Duodenal mucosa (tissue), 2 donors: ENCODE data around the gene HOXD9.
A peak's percentile ranks its signal among the peaks of the same experiment; 100 is the strongest.

Experiments
- H3K27ac ChIP-seq: one replicate; pipeline ENCODE4 v1.7.0; 2013; ENCODE audit warnings: low read depth, low read length
- H3K27me3 ChIP-seq, 2 donors: one replicate each; pipeline ENCODE4 v1.7.0; 2013; ENCODE audit warnings: low read length in 2 of 2, control low read depth in 1 of 2; ENCODE audit not compliant: insufficient read depth in 2 of 2, control insufficient read depth in 1 of 2
- H3K36me3 ChIP-seq, 2 donors: one replicate each; pipeline ENCODE4 v1.7.0; 2013; ENCODE audit warnings: low read length in 2 of 2, control low read depth in 1 of 2; ENCODE audit not compliant: insufficient read depth in 2 of 2, control insufficient read depth in 1 of 2
- H3K4me1 ChIP-seq, 2 donors: one replicate each; pipeline ENCODE4 v1.7.0; 2013; ENCODE audit warnings: low read length in 2 of 2, control low read depth in 1 of 2; ENCODE audit not compliant: insufficient read depth in 2 of 2, control insufficient read depth in 1 of 2
- H3K4me3 ChIP-seq, 2 donors: one replicate each; pipeline ENCODE4 v1.7.0; 2013; ENCODE audit warnings: low read length in 2 of 2, low read depth in 1 of 2
- H3K9ac ChIP-seq, 2 donors: one replicate each; pipeline ENCODE4 v1.7.0; 2013; ENCODE audit warnings: low read length in 2 of 2, low read depth in 1 of 2
- H3K9me3 ChIP-seq, 2 donors: one replicate each; pipeline ENCODE4 v1.7.0; 2013; ENCODE audit warnings: low read length in 2 of 2, control low read depth in 1 of 2; ENCODE audit not compliant: control insufficient read depth in 1 of 2

Gene HOXD9

DNA sequence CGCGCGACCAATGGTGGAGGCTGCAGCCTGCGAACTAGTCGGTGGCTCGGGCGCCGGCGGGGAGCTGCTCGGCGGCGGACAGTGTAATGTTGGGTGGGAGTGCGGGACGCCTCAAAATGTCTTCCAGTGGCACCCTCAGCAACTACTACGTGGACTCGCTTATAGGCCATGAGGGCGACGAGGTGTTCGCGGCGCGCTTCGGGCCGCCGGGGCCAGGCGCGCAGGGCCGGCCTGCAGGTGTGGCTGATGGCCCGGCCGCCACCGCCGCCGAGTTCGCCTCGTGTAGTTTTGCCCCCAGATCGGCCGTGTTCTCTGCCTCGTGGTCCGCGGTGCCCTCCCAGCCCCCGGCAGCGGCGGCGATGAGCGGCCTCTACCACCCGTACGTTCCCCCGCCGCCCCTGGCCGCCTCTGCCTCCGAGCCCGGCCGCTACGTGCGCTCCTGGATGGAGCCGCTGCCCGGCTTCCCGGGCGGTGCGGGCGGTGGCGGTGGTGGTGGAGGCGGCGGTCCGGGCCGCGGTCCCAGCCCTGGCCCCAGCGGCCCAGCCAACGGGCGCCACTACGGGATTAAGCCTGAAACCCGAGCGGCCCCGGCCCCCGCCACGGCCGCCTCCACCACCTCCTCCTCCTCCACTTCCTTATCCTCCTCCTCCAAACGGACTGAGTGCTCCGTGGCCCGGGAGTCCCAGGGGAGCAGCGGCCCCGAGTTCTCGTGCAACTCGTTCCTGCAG lies at the start of gene HOXD9:
Gene HOXD9 (plus strand): TSS at position 37 of the 728 bp plus-strand sequence. CDS start 50 bp downstream, at position 87.
- Histone ChIP-seq H3K9me3 (no peaks in the 10 kb centered on the region), H3K9ac (no peak within 1 kb of the TSS), H3K4me1 (no peaks in the 10 kb centered on the region), H3K4me3 (peak within 1 kb of the TSS; percentile 43 to 50), H3K27ac (peak within 1 kb of the TSS; percentile 10), H3K36me3 (no peaks in the 10 kb centered on the region), H3K27me3 (peaks cover 88 to 93% of the 10 kb centered on the region in 2 donors)

DNA sequence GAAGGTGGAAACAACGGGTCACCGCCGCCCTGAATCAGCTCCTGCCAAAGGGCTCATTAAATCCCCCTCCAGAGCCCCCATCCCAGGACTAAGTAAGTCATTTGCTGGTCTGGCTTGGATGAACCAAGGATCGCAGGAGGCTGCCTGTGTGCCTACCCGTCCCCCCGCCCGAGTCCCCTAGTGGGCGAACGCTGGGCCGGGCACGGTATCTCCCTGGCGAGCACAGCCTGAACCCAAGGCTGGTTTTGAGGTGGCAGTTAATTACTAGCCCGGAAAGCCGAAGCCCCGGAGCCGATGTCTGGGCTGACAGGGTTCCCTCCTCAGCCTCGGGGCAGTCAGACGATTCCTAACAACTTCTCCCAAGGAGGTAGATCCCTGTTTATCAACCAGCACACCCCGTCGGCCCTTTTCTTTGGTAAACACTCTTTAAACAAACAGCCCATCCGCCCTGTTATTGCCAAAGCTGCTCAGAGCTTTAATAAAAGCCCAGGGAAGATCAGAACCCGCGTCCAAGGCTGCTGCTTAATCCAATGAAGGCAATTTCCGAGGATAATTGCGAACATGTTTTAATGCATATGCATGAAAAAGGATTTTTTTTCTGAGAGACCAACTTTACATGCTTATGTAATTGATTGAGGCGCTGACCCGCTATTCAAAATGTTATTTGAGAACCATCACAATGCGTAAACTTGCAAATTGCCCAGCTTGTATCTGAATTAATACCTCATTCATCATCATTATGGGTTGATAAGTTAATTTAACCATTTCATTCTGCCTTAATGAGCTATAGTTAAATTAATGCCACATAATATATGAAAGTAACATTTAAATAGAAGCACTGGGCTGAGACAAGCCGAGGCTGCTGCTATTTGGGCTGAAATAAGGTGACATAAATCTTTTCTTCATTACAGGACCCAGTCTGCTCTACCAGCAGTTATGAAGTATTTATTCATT lies 49.3 kb upstream of the HOXD9 start:
- Histone ChIP-seq H3K4me1 (peaks cover 6 to 8% of the 10 kb centered on the region in 2 donors), H3K36me3 (no peaks in the 10 kb centered on the region), H3K27ac (no peak overlapping the region), H3K4me3 (no peak overlapping the region), H3K27me3 (peaks cover 93 to 94% of the 10 kb centered on the region in 2 donors), H3K9ac (no peak overlapping the region), H3K9me3 (no peaks in the 10 kb centered on the region)

DNA sequence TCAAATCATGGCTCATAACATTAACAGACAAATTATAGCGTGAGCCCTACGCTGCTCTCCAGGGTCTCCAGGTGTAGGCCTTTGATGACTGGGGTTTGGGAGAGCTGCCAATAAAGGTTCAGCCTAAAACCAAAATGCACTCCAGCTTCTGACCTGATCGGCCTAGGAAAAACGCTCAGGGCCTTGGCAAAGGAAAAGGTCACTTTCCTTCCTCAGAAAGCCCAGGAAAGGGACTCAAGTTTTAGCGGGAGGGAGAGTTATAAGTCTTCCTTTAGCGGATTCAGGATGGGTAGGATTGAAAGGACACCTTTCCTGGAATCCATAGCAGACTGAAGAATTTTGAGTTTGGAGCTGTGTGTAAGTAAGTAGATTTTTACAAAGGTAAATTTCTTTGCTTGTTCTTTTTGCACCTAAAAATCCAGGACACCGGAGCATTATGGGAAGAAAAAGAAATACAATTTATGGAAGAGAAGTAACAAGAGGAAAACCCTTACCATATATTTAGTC lies 47.5 kb upstream of the HOXD9 start:
- Histone ChIP-seq H3K36me3 (no peaks in the 10 kb centered on the region), H3K4me3 (no peak overlapping the region)

DNA sequence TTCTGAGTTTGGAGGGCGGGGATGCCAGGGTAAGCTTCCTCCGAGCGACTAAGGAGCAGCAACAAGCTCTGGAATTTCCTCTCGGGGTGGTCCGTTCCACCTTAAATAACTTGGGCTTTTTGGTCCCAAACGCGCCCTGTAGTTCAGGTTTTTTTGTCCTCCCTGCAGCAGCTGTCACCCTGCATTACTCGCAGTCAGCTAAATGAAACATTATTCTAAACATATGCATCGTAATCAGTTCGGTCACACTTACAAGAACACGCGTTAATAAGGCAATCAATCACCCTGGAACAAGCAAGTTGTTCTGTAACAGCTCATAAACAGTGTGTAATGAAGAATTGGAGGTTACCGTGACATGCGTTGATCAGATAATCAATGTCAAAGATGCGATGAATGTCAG lies 47.0 kb upstream of the HOXD9 start:
- Histone ChIP-seq H3K9ac (no peak overlapping the region), H3K9me3 (no peaks in the 10 kb centered on the region), H3K4me1 (peaks cover 0 to 9% of the 10 kb centered on the region in 2 donors), H3K36me3 (no peaks in the 10 kb centered on the region), H3K4me3 (no peak overlapping the region), H3K27ac (no peak overlapping the region), H3K27me3 (peaks cover 88 to 89% of the 10 kb centered on the region in 2 donors)

More for the DNA sequence above, 47.5 kb upstream of the HOXD9 start:
- no peaks in the 10 kb centered on the region for H3K9me3 ChIP-seq
- H3K27me3 ChIP-seq, result peaks cover 92 to 93% of the 10 kb centered on the region in 2 donors
- H3K9ac ChIP-seq, result no peak overlapping the region
- H3K27ac ChIP-seq, result no peak overlapping the region
- peaks cover 0 to 7% of the 10 kb centered on the region in 2 donors for H3K4me1 ChIP-seq

DNA sequence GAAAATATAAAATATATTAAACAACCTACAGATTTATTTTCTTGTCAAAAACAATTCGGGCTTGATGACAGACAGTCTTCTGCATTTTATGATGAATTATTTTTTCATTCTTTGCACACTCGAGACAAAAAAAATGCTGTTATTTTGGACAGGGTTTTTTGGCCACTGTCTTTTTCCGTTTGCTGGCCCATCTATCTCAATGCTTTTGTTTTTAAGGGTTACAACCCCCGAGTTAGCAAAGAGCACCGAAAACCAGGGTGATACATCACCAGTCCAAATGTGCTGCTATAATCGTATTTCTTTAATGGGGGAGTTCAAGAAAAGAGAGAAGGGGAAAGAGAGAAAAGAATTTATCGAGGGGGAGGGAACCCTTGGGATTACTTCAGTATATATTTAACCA lies 46.5 kb upstream of the HOXD9 start:
- Histone ChIP-seq H3K4me3 (no peak overlapping the region), H3K36me3 (no peaks in the 10 kb centered on the region), H3K9me3 (peaks cover 0 to 2% of the 10 kb centered on the region in 2 donors), H3K4me1 (peaks cover 0 to 11% of the 10 kb centered on the region in 2 donors), H3K27me3 (peaks cover 87 to 89% of the 10 kb centered on the region in 2 donors), H3K9ac (no peak overlapping the region), H3K27ac (no peak overlapping the region)

DNA sequence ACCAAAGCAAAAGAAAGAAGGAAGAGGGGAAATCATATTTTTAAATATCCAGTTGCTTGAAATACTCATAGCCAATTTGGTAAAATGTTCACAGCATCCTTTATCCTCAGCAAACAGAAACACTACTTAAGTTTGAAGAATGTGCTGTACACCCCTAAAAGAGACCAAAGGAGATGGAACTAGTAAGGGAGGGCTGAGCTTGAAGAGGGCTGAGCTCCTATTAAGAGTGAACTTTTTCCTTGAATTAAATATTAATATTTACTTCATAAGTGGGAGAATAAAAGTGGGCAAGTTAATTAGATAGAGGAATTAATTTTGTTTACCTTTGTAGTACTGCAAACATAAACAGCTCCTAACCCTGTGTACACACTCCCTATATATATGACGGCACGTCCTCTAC lies 45.7 kb upstream of the HOXD9 start:
- Histone ChIP-seq H3K27ac (no peak overlapping the region), H3K27me3 (peaks cover 87 to 89% of the 10 kb centered on the region in 2 donors)

DNA sequence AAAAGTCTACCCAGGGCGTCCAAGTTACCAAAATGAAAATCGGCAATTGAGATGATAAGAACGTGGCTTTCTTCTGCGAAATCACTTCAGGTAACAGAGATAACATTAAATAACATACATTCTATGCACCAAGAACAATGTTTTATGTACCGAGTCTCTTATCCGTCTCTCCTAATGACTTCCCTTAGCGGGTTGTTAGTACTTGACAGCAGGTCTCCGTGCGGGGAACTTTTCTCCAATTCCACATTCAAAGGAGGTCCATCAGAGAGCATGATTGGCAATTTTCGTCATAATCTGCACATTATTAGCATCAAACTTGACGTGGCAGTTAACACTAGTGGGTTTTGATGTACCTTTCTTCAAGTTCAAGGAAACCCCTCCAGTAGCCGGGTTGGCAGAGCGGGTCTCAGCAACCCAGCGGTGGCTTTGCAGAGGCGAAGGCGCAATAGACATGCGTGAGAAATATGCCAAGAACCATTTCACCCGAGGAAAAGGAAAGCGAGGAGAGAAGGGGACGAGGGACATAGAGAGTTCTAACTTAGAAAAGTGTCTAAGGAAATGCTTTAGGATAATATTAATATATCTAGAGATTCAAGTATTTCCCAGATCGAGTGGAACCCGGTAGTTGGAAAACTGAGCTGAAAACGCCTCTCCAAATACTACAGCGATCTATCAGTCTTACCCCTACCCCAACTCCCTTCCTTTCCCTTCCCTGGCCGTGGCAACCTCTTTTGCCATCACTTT lies 43.8 kb upstream of the HOXD9 start:
- no peak overlapping the region for H3K27ac ChIP-seq
- no peak overlapping the region for H3K9ac ChIP-seq
- peaks cover 0 to 14% of the 10 kb centered on the region in 2 donors for H3K4me1 ChIP-seq
- H3K9me3 ChIP-seq, result peaks cover 0 to 2% of the 10 kb centered on the region in 2 donors
- H3K4me3 ChIP-seq, result no peak overlapping the region
- H3K36me3 ChIP-seq, result no peaks in the 10 kb centered on the region
- peaks cover 87 to 91% of the 10 kb centered on the region in 2 donors for H3K27me3 ChIP-seq

More for the DNA sequence above, 45.7 kb upstream of the HOXD9 start:
- peaks cover 0 to 2% of the 10 kb centered on the region in 2 donors for H3K9me3 ChIP-seq
- H3K4me1 ChIP-seq, result peaks cover 0 to 11% of the 10 kb centered on the region in 2 donors
- no peak overlapping the region for H3K4me3 ChIP-seq
- H3K36me3 ChIP-seq, result no peaks in the 10 kb centered on the region
- no peak overlapping the region for H3K9ac ChIP-seq

DNA sequence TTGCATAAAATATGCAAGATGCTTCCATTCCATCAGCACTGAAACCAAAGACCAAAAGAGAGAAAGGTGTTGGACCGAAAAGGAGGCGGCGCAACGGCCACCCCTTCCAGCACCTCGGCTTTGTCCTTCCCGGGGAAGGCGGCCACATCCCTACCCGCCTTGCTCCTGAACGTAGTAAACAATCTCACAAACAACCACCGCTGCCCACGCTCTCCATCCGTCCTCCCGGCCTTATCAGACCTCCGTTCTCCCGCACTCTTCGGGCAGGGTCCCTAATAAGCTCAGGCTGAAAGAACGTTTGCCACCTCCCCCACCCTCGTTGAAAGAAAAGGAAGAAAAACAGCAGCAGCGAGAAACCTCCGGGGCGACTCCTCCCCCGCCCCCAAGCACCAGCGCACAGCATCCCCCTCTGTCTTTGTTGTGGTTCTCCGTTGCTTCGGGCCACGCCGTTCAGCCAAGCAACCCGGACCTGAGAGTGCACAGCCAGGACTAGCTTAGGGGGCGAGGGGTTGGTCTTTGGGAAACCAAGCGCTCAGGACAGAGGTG lies 43.2 kb upstream of the HOXD9 start:
- peaks cover 0 to 14% of the 10 kb centered on the region in 2 donors for H3K4me1 ChIP-seq
- H3K9me3 ChIP-seq, result peaks cover 0 to 2% of the 10 kb centered on the region in 2 donors
- H3K36me3 ChIP-seq, result no peaks in the 10 kb centered on the region
- no peak overlapping the region for H3K4me3 ChIP-seq
- H3K27ac ChIP-seq, result no peak overlapping the region
- H3K27me3 ChIP-seq, result peaks cover 88 to 91% of the 10 kb centered on the region in 2 donors
- H3K9ac ChIP-seq, result no peak overlapping the region

DNA sequence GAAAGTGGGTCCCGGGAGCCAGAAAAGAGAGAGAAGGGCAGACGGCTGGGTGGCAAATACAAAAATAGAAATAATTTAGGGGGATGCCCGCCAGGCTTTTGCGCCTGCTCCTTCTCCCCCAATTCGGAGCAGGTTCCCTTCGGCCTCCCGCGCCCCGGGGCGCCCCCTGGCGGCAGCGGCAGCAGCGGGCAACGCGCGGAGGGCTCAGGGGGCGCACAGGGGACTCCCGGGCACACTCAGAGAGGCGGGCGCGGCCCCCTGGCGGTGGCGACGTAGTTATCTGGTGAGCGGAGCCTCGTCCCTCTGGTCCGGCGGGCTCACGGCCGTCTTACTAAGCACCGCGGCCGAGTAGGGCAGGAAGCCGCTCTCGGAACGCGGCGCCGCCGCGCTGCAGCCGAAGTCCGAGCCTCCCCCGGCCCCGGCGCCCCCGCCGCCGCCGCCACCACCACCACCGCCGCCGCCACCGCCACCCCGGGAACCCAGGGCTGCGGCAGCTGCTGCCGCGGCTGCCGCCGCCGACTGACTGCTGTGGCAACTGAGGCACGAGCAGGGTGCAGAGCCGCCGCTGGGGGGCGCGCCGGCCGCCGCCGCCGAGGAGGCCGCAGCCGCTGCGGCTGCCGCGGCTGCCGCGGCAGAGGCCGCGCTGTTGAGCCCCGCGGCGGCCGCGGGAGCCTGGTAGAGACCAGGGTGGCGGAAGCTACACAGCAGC lies 42.5 kb upstream of the HOXD9 start:
- H3K4me3 ChIP-seq, result no peak overlapping the region
- H3K9ac ChIP-seq, result no peak overlapping the region
- no peak overlapping the region for H3K27ac ChIP-seq
- H3K4me1 ChIP-seq, result peaks cover 6 to 14% of the 10 kb centered on the region in 2 donors
- peaks cover 0 to 2% of the 10 kb centered on the region in 2 donors for H3K9me3 ChIP-seq
- peaks cover 88 to 91% of the 10 kb centered on the region in 2 donors for H3K27me3 ChIP-seq
- no peaks in the 10 kb centered on the region for H3K36me3 ChIP-seq
